ENCODE data around the gene CLMP.

DNA sequence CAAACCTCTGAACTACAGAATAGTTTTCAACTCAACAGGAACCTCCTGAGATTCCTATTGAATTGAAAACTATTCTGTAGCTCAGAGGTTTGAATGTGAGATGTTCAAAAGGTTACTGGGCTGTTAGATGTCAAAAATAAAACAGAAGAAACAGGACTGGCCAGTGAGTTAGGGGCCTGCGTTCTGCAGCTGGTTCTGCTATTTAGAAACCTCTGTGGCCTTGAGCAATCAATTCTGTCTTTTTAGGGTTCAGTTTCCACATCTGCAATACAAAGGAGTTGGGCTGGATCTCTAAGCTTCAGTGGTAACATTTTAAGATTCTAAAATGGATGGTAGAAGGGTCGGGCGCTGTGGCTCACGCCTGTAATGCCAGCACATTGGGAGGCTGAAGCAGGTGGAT lies 55.8 kb downstream of the CLMP start:
- TF ChIP-seq, protein P1, sequence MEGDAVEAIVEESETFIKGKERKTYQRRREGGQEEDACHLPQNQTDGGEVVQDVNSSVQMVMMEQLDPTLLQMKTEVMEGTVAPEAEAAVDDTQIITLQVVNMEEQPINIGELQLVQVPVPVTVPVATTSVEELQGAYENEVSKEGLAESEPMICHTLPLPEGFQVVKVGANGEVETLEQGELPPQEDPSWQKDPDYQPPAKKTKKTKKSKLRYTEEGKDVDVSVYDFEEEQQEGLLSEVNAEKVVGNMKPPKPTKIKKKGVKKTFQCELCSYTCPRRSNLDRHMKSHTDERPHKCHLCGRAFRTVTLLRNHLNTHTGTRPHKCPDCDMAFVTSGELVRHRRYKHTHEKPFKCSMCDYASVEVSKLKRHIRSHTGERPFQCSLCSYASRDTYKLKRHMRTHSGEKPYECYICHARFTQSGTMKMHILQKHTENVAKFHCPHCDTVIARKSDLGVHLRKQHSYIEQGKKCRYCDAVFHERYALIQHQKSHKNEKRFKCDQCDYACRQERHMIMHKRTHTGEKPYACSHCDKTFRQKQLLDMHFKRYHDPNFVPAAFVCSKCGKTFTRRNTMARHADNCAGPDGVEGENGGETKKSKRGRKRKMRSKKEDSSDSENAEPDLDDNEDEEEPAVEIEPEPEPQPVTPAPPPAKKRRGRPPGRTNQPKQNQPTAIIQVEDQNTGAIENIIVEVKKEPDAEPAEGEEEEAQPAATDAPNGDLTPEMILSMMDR (IDR thresholded peaks at IDR 0.05): no peak
- TF ChIP-seq POLR2A (IDR thresholded peaks at IDR 0.05): no peak
- no peak for TF ChIP-seq POLR2AphosphoS5 (IDR thresholded peaks at IDR 0.05)
- no peak for TF ChIP-seq EP300 (IDR thresholded peaks at IDR 0.05; ENCODE audit: low read depth)

Measured in transverse colon (tissue), 4 donors.